ENCODE measurements around the gene RFT1. TPM values are rescaled to one million over a fixed set of nuclear protein-coding genes. Genes with fewer than 3 reads are reported as not detected.

RFT1 gene
- total RNA-seq, 1 experiment from 2014 or later = 26.3 TPM

DNA sequence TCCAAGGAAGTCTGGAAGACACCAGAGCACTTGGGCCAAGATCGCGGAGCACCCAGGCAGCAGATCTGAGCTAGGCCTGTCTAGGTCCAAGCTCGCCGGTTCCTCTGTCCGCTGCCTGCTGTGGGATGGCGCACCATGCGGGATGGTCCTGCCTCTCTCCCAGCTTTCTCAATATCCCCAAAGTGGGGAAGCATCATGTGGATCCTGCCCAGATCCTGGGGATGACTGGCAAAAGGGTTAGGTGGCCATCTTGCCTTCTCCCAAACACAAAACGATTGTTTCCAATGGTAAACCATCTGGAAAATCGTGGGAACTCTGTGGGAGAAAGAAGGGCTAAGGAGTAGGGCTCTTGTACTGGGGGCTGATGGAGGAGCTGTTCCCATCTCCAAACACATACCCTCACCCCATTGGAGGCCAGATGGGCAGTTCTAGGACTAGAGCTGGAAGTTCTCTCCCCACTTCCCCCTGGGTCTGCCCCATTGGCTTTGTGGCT, 39.6 kb upstream of the RFT1 start:
- POLR2A ChIA-PET = interaction anchor here (1.2 kb wide), 1 partner anchor 10 kb away, joined by 4 read pairs; no protein-coding TSS in a partner anchor
- CTCF ChIA-PET = interaction anchor here (1.7 to 3.8 kb wide), 6 partner anchors 9 to 59 kb away, joined by 4 to 22 read pairs (median 9); partner anchors contain the start of gene PRKCD
- Mint-ChIP-seq H3K27me3 (ENCODE audit: low read depth) (no peaks in the 10 kb centered on the region), H3K9me3 (no peaks in the 10 kb centered on the region), H3K36me3 (no peaks in the 10 kb centered on the region), H3K27ac (no peak overlapping the region), H3K4me1 (peaks cover 55% of the 10 kb centered on the region), H3K4me3 (no peak overlapping the region)
- TF ChIP-seq, protein P1, sequence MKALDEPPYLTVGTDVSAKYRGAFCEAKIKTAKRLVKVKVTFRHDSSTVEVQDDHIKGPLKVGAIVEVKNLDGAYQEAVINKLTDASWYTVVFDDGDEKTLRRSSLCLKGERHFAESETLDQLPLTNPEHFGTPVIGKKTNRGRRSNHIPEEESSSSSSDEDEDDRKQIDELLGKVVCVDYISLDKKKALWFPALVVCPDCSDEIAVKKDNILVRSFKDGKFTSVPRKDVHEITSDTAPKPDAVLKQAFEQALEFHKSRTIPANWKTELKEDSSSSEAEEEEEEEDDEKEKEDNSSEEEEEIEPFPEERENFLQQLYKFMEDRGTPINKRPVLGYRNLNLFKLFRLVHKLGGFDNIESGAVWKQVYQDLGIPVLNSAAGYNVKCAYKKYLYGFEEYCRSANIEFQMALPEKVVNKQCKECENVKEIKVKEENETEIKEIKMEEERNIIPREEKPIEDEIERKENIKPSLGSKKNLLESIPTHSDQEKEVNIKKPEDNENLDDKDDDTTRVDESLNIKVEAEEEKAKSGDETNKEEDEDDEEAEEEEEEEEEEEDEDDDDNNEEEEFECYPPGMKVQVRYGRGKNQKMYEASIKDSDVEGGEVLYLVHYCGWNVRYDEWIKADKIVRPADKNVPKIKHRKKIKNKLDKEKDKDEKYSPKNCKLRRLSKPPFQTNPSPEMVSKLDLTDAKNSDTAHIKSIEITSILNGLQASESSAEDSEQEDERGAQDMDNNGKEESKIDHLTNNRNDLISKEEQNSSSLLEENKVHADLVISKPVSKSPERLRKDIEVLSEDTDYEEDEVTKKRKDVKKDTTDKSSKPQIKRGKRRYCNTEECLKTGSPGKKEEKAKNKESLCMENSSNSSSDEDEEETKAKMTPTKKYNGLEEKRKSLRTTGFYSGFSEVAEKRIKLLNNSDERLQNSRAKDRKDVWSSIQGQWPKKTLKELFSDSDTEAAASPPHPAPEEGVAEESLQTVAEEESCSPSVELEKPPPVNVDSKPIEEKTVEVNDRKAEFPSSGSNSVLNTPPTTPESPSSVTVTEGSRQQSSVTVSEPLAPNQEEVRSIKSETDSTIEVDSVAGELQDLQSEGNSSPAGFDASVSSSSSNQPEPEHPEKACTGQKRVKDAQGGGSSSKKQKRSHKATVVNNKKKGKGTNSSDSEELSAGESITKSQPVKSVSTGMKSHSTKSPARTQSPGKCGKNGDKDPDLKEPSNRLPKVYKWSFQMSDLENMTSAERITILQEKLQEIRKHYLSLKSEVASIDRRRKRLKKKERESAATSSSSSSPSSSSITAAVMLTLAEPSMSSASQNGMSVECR (CRISPR knock-in tag; IDR thresholded peaks at IDR 0.05; ENCODE audit: borderline replicate concordance) = no peak
- no peak for TF ChIP-seq ZNF263 (CRISPR knock-in tag; IDR thresholded peaks at IDR 0.05; ENCODE audit: low read depth)
- TF ChIP-seq SMAD3 (CRISPR knock-in tag; IDR thresholded peaks at IDR 0.05; ENCODE audit: borderline replicate concordance) = no peak
- TF ChIP-seq, protein P2, sequence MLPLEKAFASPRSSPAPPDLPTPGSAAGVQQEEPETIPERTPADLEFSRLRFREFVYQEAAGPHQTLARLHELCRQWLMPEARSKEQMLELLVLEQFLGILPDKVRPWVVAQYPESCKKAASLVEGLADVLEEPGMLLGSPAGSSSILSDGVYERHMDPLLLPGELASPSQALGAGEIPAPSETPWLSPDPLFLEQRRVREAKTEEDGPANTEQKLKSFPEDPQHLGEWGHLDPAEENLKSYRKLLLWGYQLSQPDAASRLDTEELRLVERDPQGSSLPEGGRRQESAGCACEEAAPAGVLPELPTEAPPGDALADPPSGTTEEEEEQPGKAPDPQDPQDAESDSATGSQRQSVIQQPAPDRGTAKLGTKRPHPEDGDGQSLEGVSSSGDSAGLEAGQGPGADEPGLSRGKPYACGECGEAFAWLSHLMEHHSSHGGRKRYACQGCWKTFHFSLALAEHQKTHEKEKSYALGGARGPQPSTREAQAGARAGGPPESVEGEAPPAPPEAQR (CRISPR knock-in tag; IDR thresholded peaks at IDR 0.05) = no peak
- no peak for TF ChIP-seq TCF7 (CRISPR knock-in tag; IDR thresholded peaks at IDR 0.05; ENCODE audit: low read depth)
- TF ChIP-seq, protein P3, sequence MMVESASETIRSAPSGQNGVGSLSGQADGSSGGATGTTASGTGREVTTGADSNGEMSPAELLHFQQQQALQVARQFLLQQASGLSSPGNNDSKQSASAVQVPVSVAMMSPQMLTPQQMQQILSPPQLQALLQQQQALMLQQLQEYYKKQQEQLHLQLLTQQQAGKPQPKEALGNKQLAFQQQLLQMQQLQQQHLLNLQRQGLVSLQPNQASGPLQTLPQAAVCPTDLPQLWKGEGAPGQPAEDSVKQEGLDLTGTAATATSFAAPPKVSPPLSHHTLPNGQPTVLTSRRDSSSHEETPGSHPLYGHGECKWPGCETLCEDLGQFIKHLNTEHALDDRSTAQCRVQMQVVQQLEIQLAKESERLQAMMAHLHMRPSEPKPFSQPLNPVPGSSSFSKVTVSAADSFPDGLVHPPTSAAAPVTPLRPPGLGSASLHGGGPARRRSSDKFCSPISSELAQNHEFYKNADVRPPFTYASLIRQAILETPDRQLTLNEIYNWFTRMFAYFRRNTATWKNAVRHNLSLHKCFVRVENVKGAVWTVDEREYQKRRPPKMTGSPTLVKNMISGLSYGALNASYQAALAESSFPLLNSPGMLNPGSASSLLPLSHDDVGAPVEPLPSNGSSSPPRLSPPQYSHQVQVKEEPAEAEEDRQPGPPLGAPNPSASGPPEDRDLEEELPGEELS (CRISPR knock-in tag; IDR thresholded peaks at IDR 0.05) = no peak
- no peak for TF ChIP-seq CREB1 (CRISPR knock-in tag; IDR thresholded peaks at IDR 0.05)
- no peak for TF ChIP-seq HMGA2 (CRISPR knock-in tag; IDR thresholded peaks at IDR 0.05)
- no peak for TF ChIP-seq TP53 (CRISPR knock-in tag; IDR thresholded peaks at IDR 0.05)
- TF ChIP-seq MYBL2 (CRISPR knock-in tag; IDR thresholded peaks at IDR 0.05) = no peak
- TF ChIP-seq, protein P4, sequence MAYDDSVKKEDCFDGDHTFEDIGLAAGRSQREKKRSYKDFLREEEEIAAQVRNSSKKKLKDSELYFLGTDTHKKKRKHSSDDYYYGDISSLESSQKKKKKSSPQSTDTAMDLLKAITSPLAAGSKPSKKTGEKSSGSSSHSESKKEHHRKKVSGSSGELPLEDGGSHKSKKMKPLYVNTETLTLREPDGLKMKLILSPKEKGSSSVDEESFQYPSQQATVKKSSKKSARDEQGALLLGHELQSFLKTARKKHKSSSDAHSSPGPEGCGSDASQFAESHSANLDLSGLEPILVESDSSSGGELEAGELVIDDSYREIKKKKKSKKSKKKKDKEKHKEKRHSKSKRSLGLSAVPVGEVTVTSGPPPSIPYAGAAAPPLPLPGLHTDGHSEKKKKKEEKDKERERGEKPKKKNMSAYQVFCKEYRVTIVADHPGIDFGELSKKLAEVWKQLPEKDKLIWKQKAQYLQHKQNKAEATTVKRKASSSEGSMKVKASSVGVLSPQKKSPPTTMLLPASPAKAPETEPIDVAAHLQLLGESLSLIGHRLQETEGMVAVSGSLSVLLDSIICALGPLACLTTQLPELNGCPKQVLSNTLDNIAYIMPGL (CRISPR knock-in tag; IDR thresholded peaks at IDR 0.05) = no peak
- TF ChIP-seq JUN (CRISPR knock-in tag; IDR thresholded peaks at IDR 0.05) = no peak
- no peak for TF ChIP-seq CBFB (CRISPR knock-in tag; IDR thresholded peaks at IDR 0.05; ENCODE audit: low read depth)
- no peak for TF ChIP-seq TEAD1 (CRISPR knock-in tag; IDR thresholded peaks at IDR 0.05)
- no peak for TF ChIP-seq JAZF1 (CRISPR knock-in tag; IDR thresholded peaks at IDR 0.05)
- TF ChIP-seq GRHL2 (CRISPR knock-in tag; IDR thresholded peaks at IDR 0.05; ENCODE audit: insufficient replicate concordance, severe bottlenecking) = no peak
- no peak for TF ChIP-seq RELA (CRISPR knock-in tag; IDR thresholded peaks at IDR 0.05; ENCODE audit: borderline replicate concordance)
- TF ChIP-seq, protein P5, sequence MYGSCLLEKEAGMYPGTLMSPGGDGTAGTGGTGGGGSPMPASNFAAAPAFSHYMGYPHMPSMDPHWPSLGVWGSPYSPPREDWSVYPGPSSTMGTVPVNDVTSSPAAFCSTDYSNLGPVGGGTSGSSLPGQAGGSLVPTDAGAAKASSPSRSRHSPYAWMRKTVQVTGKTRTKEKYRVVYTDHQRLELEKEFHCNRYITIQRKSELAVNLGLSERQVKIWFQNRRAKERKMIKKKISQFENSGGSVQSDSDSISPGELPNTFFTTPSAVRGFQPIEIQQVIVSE (CRISPR knock-in tag; IDR thresholded peaks at IDR 0.05; ENCODE audit: borderline replicate concordance) = no peak
- no peak for TF ChIP-seq SOX15 (CRISPR knock-in tag; IDR thresholded peaks at IDR 0.05)
- DNase-seq (ENCODE audit: low spot score) = no peak
- ATAC-seq = no peak

All from WTC11 (cell line).